BJ (cell line): ENCODE measurements around the gene GRIK3. TPM values are rescaled to one million over a fixed set of nuclear protein-coding genes. Genes with fewer than 3 reads are reported as not detected.

Source experiments
- CTCF ChIA-PET: fragments of 350-600 bp; formaldehyde crosslinking; extraction: SDS; loops from one replicate; lab custom pipeline; 2021; ENCODE audit warnings: antibody characterized with exemption, inconsistent platforms; lab: Yijun Ruan, JAX
- POLR2A ChIA-PET: fragments of 300-600 bp; sonication (Branson Sonifier 250); formaldehyde crosslinking; extraction: SDS; loops from one replicate; lab custom pipeline; 2021; ENCODE audit warnings: antibody characterized with exemption; lab: Charles Lee
- DNase-seq: peaks from one replicate; pipeline ENCODE4 v3.0.0-alpha.2; 2011; ENCODE audit warnings: low read depth
- H3K27me3 ChIP-seq: 2 replicates; pipeline ENCODE4 v1.6.0; 2011; ENCODE audit warnings: low read length; ENCODE audit not compliant: control insufficient read depth, insufficient read depth
- H3K36me3 ChIP-seq: 2 replicates; pipeline ENCODE4 v1.5.1; 2011; ENCODE audit warnings: low read length; ENCODE audit not compliant: control insufficient read depth, insufficient read depth
- H3K4me3 ChIP-seq: 2 replicates; pipeline ENCODE4 v1.5.1; 2011; ENCODE audit warnings: low read depth, mild to moderate bottlenecking, control low read depth, low read length
- polyA plus RNA-seq: library from polyadenylated mRNA; depleted of rRNA; stranded (reverse); fragments of >200 nt; gene quantifications from 2 replicates; pipeline ENCODE4 v1.2.3, GENCODE V29; 2011
- TF ChIP-seq, protein P1 (sequence below): IDR thresholded peaks from 2 replicates; pipeline ENCODE4 v1.5.1; 2011; ENCODE audit warnings: low read depth, mild to moderate bottlenecking, control low read depth, inconsistent platforms, low read length, moderate library complexity; ENCODE audit not compliant: insufficient read depth

The GRIK3 gene
- polyA plus RNA-seq, 1 experiment: not detected

DNA sequence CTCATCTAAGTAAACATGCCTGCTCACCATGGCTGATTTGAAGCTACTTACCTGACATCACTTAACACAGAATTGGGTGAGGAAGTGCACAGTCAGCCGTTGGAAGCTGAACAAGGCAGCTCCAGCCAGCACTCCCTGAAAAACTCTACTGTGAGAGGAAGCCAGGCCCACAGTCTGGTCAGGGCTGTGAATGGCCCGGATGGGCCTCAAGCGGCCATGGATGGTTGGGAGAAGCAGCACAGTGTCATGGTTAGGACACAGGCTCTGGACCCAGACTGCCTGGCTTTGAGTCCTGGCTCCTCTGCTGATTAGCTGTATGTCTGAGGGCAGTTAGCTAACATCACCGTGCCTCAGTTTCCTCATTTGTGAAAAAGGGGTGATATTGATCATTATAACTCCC lies 267.8 kb downstream of the GRIK3 start:
- no peaks in the 10 kb centered on the region for H3K27me3 ChIP-seq
- CTCF ChIA-PET: interaction anchor here (1.5 kb wide), 1 partner anchor 13 kb away, joined by 3 read pairs; no protein-coding TSS in a partner anchor
- no peak for DNase-seq
- TF ChIP-seq, protein P1, sequence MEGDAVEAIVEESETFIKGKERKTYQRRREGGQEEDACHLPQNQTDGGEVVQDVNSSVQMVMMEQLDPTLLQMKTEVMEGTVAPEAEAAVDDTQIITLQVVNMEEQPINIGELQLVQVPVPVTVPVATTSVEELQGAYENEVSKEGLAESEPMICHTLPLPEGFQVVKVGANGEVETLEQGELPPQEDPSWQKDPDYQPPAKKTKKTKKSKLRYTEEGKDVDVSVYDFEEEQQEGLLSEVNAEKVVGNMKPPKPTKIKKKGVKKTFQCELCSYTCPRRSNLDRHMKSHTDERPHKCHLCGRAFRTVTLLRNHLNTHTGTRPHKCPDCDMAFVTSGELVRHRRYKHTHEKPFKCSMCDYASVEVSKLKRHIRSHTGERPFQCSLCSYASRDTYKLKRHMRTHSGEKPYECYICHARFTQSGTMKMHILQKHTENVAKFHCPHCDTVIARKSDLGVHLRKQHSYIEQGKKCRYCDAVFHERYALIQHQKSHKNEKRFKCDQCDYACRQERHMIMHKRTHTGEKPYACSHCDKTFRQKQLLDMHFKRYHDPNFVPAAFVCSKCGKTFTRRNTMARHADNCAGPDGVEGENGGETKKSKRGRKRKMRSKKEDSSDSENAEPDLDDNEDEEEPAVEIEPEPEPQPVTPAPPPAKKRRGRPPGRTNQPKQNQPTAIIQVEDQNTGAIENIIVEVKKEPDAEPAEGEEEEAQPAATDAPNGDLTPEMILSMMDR: no peak
- H3K4me3 ChIP-seq: no peak overlapping the region
- POLR2A ChIA-PET: no interaction called here
- H3K36me3 ChIP-seq: no peaks in the 10 kb centered on the region

DNA sequence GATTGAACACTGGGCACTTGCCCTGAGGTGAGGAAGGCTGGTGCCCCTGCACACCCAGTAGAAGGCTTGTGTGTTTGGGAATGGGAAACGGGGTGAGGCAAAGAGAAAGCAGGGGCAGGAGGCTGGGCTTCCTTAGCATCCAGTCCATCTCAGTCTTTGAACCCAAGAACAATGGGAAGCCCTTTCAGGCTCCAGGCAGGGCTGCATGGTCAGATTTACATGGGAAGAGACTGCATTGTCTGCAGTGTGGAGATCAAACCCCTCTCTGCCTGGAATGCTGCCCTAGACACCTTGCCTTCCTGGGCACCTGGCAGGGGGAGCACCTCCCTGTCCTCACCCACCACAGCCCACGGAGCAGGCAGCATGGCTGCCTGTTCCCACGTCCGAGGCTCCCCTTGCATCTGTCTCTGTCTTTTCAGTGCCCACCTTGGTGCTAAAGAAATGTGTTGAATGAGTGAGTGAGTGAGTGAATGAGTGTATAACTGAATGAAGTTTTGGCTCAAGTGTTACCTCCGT lies 268.5 kb downstream of the GRIK3 start:
- CTCF ChIA-PET: interaction anchor here (1.5 kb wide), 1 partner anchor 13 kb away, joined by 3 read pairs; no protein-coding TSS in a partner anchor
- H3K36me3 ChIP-seq: no peaks in the 10 kb centered on the region
- no peak for DNase-seq
- POLR2A ChIA-PET: no interaction called here
- H3K4me3 ChIP-seq: no peak overlapping the region
- H3K27me3 ChIP-seq: no peaks in the 10 kb centered on the region
- TF ChIP-seq, protein P1: no peak

DNA sequence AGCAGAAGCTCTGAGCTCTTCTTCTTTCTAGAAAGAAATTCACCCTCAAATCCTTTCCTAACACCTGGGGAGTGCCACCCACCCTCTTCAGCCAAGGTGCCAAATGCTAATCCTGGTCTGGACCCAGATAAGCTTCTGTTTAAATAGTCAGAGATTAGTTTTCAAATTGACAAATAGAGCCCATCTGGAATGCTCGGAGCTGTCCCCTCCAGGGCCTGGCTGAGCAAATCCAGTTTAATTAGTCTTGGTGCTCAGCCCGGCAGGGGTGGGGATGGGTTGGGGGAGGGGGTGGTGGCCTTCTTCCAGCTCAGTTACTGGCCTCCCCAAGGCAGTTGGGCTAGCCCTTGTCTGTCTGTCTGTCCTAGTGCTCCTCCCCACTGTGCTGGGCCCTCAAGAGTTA lies 269.5 kb downstream of the GRIK3 start:
- POLR2A ChIA-PET: no interaction called here
- CTCF ChIA-PET: no interaction called here

DNA sequence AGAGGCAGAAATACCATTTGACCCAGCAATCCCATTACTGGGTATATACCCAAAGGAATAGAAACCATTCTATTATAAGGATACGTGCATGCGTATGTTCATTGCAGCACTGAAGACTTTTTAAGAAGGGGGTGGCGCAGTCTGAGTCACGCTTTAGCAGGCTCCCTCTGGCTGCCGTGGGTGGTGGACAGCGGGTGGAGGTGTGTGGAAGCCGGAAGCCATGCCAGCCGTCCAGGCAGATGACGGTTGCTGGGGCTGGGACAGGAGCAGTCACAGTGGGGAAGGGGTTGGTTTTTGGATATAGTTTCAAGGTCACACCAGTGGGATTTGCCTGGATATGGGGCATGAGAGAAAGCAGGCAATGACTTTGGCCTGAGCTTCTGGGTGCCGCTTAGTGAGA lies 270.5 kb downstream of the GRIK3 start:
- ChIA-PET POLR2A (no interaction called here), CTCF (no interaction called here)
- Histone ChIP-seq H3K36me3 (no peaks in the 10 kb centered on the region), H3K27me3 (no peaks in the 10 kb centered on the region), H3K4me3 (no peak overlapping the region)
- TF ChIP-seq, protein P1: no peak
- no peak for DNase-seq

More for the DNA sequence above, 269.5 kb downstream of the GRIK3 start:
- no peaks in the 10 kb centered on the region for H3K36me3 ChIP-seq
- TF ChIP-seq, protein P1: no peak
- no peaks in the 10 kb centered on the region for H3K27me3 ChIP-seq
- DNase-seq: no peak
- no peak overlapping the region for H3K4me3 ChIP-seq

DNA sequence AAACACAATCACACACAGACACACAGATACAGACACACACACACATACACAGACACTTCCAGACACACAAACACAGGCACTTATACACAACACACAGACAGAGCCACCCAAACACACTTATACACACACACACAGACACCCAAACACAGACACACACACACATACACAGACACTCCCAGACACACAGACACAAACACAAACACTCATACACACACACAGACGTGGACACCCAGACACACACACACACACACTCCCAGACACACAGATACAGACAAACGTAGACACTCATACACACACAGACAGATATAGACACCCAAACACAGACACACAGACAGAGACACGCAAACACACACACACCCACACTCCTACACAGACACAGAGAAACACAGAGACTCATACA lies 272.1 kb downstream of the GRIK3 start:
- ChIA-PET CTCF (no interaction called here), POLR2A (no interaction called here)
- Histone ChIP-seq H3K27me3 (no peaks in the 10 kb centered on the region), H3K36me3 (no peaks in the 10 kb centered on the region), H3K4me3 (no peak overlapping the region)
- TF ChIP-seq, protein P1: no peak
- no peak for DNase-seq
